Endothelial cell of umbilical vein (primary cell): ENCODE results near the gene FBXL17.

ENCODE experiments used
- CTCF ChIP-seq, 2 donors: IDR thresholded peaks; 1 replicate in 1 of 2; 2 replicates in 1 of 2; pipeline ENCODE4 v1.5.1; 2011; ENCODE audit warnings: low read length in 2 of 2, mild to moderate bottlenecking in 2 of 2, moderate library complexity in 2 of 2, control low read depth in 1 of 2, inconsistent platforms in 1 of 2, low read depth in 1 of 2; ENCODE audit not compliant: insufficient read depth in 1 of 2; ENCODE audit errors: extremely low read depth in 1 of 2
- POLR2AphosphoS5 ChIP-seq: IDR thresholded peaks from 2 replicates; pipeline ENCODE4 v1.6.1; 2012; ENCODE audit warnings: low read depth, mild to moderate bottlenecking, control low read depth, low read length, moderate library complexity; ENCODE audit not compliant: insufficient read depth

- TF ChIP-seq POLR2AphosphoS5, result no peak
- TF ChIP-seq CTCF (IDR thresholded peaks at IDR 0.05; ENCODE audit: extremely low read depth in 1 of 2, insufficient read depth in 1 of 2, low read depth in 1 of 2, low read length in 2 of 2), result no peak
Observed at GRCh38 chr5:107817436-107817835, 564.5 kb downstream of the FBXL17 start.
